Naive B cell (primary cell): ENCODE data around the gene PRSS50. TPM values are rescaled to one million over a fixed set of nuclear protein-coding genes. Genes with fewer than 3 reads are reported as not detected.

Source experiments
- ATAC-seq, 2 donors: fragments of 150-1000 bp; cut with Tn5 transposase; 2 replicates each; pipeline ENCODE4 v1.10.0; 2021; ENCODE audit warnings: low read depth in 2 of 2, mild to moderate bottlenecking in 2 of 2, moderate library complexity in 2 of 2
- DNase-seq: peaks from one replicate; pipeline ENCODE4 v3.0.0; 2022
- H3K27ac Mint-ChIP-seq, 6 donors: one replicate each; pipeline ENCODE4 v1.8.0; 2020 to 2022; ENCODE audit warnings: mild to moderate bottlenecking in 6 of 6, mixed read lengths in 6 of 6, moderate library complexity in 5 of 6, inconsistent platforms in 2 of 6
- H3K27me3 Mint-ChIP-seq, 3 donors: one replicate each; pipeline ENCODE4 v1.8.0; 2021 to 2022; ENCODE audit warnings: mixed read lengths in 3 of 3, mild to moderate bottlenecking in 1 of 3
- H3K36me3 Mint-ChIP-seq, 2 donors: one replicate each; pipeline ENCODE4 v1.8.0; 2020 to 2022; ENCODE audit warnings: mixed read lengths in 2 of 2, inconsistent platforms in 1 of 2, mild to moderate bottlenecking in 1 of 2
- H3K4me1 Mint-ChIP-seq, 3 donors: one replicate each; pipeline ENCODE4 v1.8.0; 2020 to 2022; ENCODE audit warnings: mixed read lengths in 3 of 3, inconsistent platforms in 1 of 3, mild to moderate bottlenecking in 1 of 3, moderate library complexity in 1 of 3
- H3K4me3 Mint-ChIP-seq, 8 donors: one replicate each; pipeline ENCODE4 v1.8.0; 2020 to 2022; ENCODE audit warnings: mild to moderate bottlenecking in 8 of 8, mixed read lengths in 8 of 8, moderate library complexity in 8 of 8, inconsistent platforms in 2 of 8
- H3K9me3 Mint-ChIP-seq, 7 donors: one replicate each; pipeline ENCODE4 v1.8.0; 2020 to 2022; ENCODE audit warnings: mixed read lengths in 7 of 7, mild to moderate bottlenecking in 5 of 7, inconsistent platforms in 2 of 7, moderate library complexity in 1 of 7
- polyA plus RNA-seq, 6 donors: library from polyadenylated mRNA; unstranded; fragments of 300-500 nt; fragmentation: Illumina TruSeq; gene quantifications; one replicate each; pipeline ENCODE4 v1.2.3, GENCODE V29; 2021; ENCODE audit warnings: low read depth in 6 of 6

The PRSS50 gene
- polyA plus RNA-seq, 6 donors from 2014 or later: not detected

DNA sequence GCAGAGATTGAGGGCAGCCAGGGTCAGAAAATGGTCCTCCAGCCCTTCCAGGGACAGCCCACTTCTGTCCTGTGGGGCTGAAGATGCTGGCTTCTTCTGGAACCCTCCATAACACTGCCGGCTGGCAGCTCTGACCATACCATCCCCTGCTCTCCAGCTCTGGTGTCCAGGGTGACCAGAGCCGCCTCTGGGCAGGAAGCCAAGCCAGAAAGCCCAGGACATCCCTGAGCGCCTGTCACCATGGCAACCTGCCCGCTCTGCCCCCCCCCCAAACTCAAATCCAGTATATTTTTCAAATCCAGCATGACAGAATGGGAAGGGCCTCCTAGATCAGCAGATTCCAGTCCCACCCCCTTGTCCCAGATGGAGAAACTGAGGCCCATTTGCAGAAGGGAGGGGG is 16.9 kb downstream of the PRSS50 start:
- Mint-ChIP-seq H3K36me3 (no peaks in the 10 kb centered on the region), H3K27me3 (peaks cover 15 to 38% (median 17%) of the 10 kb centered on the region in 3 donors), H3K4me3 (peak overlapping the region in 2 of 8 donors; percentile 16 to 58), H3K9me3 (peaks cover 0 to 2% (median 0%) of the 10 kb centered on the region in 7 donors), H3K4me1 (peaks cover 3 to 7% (median 5%) of the 10 kb centered on the region in 3 donors), H3K27ac (no peak overlapping the region)
- ATAC-seq: no peak
- DNase-seq: no peak

DNA sequence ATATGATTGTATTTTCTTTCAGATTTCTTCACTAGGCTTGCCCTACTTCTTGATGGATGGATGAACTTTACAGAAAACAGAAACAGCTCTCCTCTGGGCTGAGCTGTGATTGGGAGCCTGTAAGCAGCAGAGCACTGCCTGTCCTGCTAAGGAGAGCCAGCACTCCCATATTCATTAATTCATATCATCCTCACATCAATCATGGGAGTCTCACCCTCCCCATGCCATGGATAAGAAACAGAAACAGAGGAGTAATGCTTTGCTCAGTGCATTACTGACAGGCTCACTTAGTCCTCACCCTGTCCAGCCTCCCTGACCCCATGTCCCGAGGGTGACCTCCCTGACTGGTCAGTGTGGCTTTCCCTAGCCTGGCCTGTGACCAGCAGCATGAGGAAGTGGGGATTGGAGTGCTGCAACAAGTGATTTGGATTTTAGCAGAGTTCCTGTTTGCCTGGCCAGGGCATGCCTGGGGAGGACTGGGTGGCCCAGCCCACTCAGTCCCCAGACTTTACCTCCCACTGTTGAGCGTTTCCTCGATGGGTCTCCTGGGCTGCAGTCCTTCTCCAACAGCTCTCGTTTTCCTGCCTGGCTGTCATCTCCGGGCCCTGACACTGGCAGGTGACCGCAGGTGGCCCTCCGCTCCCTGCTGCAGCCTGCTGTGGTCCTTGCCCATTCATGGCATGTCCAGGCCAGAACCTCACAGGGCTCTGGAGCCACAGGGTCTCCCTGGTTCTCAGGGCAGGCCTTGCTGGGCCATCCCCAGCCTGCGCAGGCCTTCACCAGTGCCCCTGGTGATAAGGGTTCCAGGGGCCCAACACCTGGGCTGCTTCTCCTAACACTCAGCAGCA is 17.8 kb downstream of the PRSS50 start:
- Mint-ChIP-seq H3K36me3 (no peaks in the 10 kb centered on the region), H3K9me3 (peaks cover 0 to 2% (median 0%) of the 10 kb centered on the region in 7 donors), H3K27ac (no peak overlapping the region), H3K4me3 (peak overlapping the region in 1 of 8 donors; percentile 16), H3K4me1 (peaks cover 12 to 15% (median 13%) of the 10 kb centered on the region in 3 donors), H3K27me3 (peaks cover 14 to 34% (median 15%) of the 10 kb centered on the region in 3 donors)
- DNase-seq (no peak), ATAC-seq (no peak)

- Mint-ChIP-seq H3K27me3 (peaks cover 3 to 27% (median 18%) of the 10 kb centered on the region in 3 donors), H3K36me3 (no peaks in the 10 kb centered on the region), H3K4me3 (peak overlapping the region in 4 of 8 donors; percentile 7 to 76 (median 32)), H3K4me1 (peaks cover 23 to 40% (median 27%) of the 10 kb centered on the region in 3 donors), H3K9me3 (no peaks in the 10 kb centered on the region), H3K27ac (peak overlapping the region in 1 of 6 donors; percentile 41)
- ATAC-seq: no peak
- no peak for DNase-seq
Measured at GRCh38 chr3:46695962-46696894, 21.4 kb downstream of the PRSS50 start.

- H3K27ac Mint-ChIP-seq: peak overlapping the region in 4 of 6 donors; percentile 29 to 70 (median 50)
- peaks cover 23 to 40% (median 27%) of the 10 kb centered on the region in 3 donors for H3K4me1 Mint-ChIP-seq
- H3K9me3 Mint-ChIP-seq: no peaks in the 10 kb centered on the region
- DNase-seq (no peak), ATAC-seq (no peak)
- peaks cover 3 to 28% (median 27%) of the 10 kb centered on the region in 3 donors for H3K27me3 Mint-ChIP-seq
- H3K4me3 Mint-ChIP-seq: peak overlapping the region; percentile 8 to 76 (median 54)
- H3K36me3 Mint-ChIP-seq: no peaks in the 10 kb centered on the region
Measured at GRCh38 chr3:46695177-46695961, 22.3 kb downstream of the PRSS50 start.

DNA sequence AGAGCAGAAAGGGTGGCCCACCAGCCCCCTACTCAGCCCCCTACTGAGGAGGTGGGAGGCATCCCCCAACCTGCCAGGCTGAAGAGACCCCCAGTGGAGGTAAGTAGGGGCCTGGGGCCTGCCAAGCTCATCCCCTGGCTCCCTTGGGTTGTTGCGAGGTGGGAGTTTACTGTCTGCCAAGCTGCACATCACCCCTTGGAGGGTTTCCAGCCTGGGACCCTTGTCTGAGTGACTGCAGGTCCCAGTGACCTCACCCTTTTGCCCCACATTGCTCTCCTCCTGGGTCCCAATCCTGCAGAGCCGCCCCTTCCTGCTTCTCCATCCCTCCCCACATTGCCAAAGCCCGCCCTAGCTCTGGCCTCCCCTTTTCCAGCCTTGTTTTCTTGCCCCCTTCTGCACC is 23.1 kb downstream of the PRSS50 start:
- no peak for DNase-seq
- Mint-ChIP-seq H3K27me3 (peaks cover 8 to 35% (median 33%) of the 10 kb centered on the region in 3 donors), H3K9me3 (no peaks in the 10 kb centered on the region), H3K36me3 (no peaks in the 10 kb centered on the region), H3K4me1 (peaks cover 23 to 40% (median 27%) of the 10 kb centered on the region in 3 donors), H3K4me3 (peak overlapping the region in 6 of 8 donors; percentile 36 to 76 (median 58)), H3K27ac (peak overlapping the region in 3 of 6 donors; percentile 38 to 77 (median 70))
- ATAC-seq: no peak

- Mint-ChIP-seq H3K4me1 (peaks cover 23 to 40% (median 27%) of the 10 kb centered on the region in 3 donors), H3K27ac (no peak overlapping the region)
- DNase-seq: no peak
Measured at GRCh38 chr3:46693892-46694226, 23.8 kb downstream of the PRSS50 start.

GRCh38 chr3:46693038-46693891 is 24.4 kb downstream of the PRSS50 start, which contains the start of gene ALS2CL:
ALS2CL (minus strand) TSS chr3:46693679; CDS start chr3:46689440, 4,239 bp downstream.
- Mint-ChIP-seq H3K9me3 (no peaks in the 10 kb centered on the region), H3K27ac (peak within 1 kb of the TSS in 5 of 6 donors; percentile 38 to 80 (median 77)), H3K4me3 (peak within 1 kb of the TSS; percentile 71 to 91 (median 84)), H3K27me3 (peaks cover 4 to 38% (median 37%) of the 10 kb centered on the region in 3 donors), H3K36me3 (no peaks in the 10 kb centered on the region), H3K4me1 (peaks cover 23 to 40% (median 27%) of the 10 kb centered on the region in 3 donors)
- DNase-seq (peak; percentile 56), ATAC-seq (peak; percentile 74 to 76)

More at GRCh38 chr3:46693892-46694226, 23.8 kb downstream of the PRSS50 start:
- ATAC-seq: peak; percentile 53 to 55
- peak overlapping the region in 6 of 8 donors; percentile 5 to 76 (median 58) for H3K4me3 Mint-ChIP-seq
- H3K27me3 Mint-ChIP-seq: peaks cover 4 to 38% (median 37%) of the 10 kb centered on the region in 3 donors
- H3K36me3 Mint-ChIP-seq: no peaks in the 10 kb centered on the region
- H3K9me3 Mint-ChIP-seq: no peaks in the 10 kb centered on the region

GRCh38 chr3:46692566-46692990 is 25.1 kb downstream of the PRSS50 start:
- DNase-seq: no peak
- peak overlapping the region; percentile 71 to 91 (median 84) for H3K4me3 Mint-ChIP-seq
- H3K36me3 Mint-ChIP-seq: no peaks in the 10 kb centered on the region
- ATAC-seq: no peak
- peak overlapping the region in 3 of 6 donors; percentile 77 to 80 (median 77) for H3K27ac Mint-ChIP-seq
- H3K4me1 Mint-ChIP-seq: peaks cover 23 to 40% (median 27%) of the 10 kb centered on the region in 3 donors
- H3K9me3 Mint-ChIP-seq: no peaks in the 10 kb centered on the region
- H3K27me3 Mint-ChIP-seq: peaks cover 4 to 38% (median 37%) of the 10 kb centered on the region in 3 donors

- Mint-ChIP-seq H3K9me3 (no peaks in the 10 kb centered on the region), H3K27me3 (peaks cover 4 to 38% (median 37%) of the 10 kb centered on the region in 3 donors), H3K27ac (no peak overlapping the region), H3K36me3 (no peaks in the 10 kb centered on the region), H3K4me3 (no peak overlapping the region), H3K4me1 (peaks cover 20 to 35% (median 23%) of the 10 kb centered on the region in 3 donors)
- no peak for ATAC-seq
- DNase-seq: no peak
Measured at GRCh38 chr3:46690798-46691197, 26.9 kb downstream of the PRSS50 start.

GRCh38 chr3:46685446-46685845 is 32.2 kb downstream of the PRSS50 start:
- ATAC-seq: no peak
- Mint-ChIP-seq H3K4me3 (peak overlapping the region in 1 of 8 donors; percentile 47), H3K4me1 (peaks cover 0 to 2% (median 0%) of the 10 kb centered on the region in 3 donors), H3K9me3 (no peaks in the 10 kb centered on the region), H3K27me3 (peaks cover 4 to 17% (median 13%) of the 10 kb centered on the region in 3 donors), H3K36me3 (no peaks in the 10 kb centered on the region), H3K27ac (no peak overlapping the region)
- DNase-seq: no peak

DNA sequence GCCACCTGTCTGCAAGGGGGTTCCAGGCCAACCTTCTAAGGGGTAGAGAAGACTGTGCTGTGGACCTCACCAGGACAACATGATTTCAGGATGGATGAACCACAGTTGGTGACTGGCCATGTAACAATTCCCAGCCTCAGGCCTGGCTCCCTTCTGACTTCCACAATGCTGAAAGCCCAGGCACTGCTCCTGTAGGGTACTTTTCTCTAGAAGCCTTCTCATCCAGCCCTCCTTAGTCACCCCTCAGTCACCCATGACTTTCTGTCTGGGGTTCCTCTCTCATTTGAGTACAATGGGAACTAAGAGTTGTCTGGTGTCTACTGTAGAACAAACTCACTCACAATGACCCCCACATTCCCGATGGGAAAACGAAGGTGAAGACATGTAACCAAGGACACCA is 32.8 kb downstream of the PRSS50 start:
- DNase-seq (no peak), ATAC-seq (no peak)
- H3K27ac Mint-ChIP-seq: peak overlapping the region in 1 of 6 donors; percentile 51
- H3K27me3 Mint-ChIP-seq: peaks cover 2 to 14% (median 8%) of the 10 kb centered on the region in 3 donors
- peaks cover 0 to 2% (median 0%) of the 10 kb centered on the region in 3 donors for H3K4me1 Mint-ChIP-seq
- no peaks in the 10 kb centered on the region for H3K9me3 Mint-ChIP-seq
- H3K36me3 Mint-ChIP-seq: no peaks in the 10 kb centered on the region
- H3K4me3 Mint-ChIP-seq: no peak overlapping the region
